ENCODE results near the gene PKLR. TPM values are rescaled to one million over a fixed set of nuclear protein-coding genes. Genes with fewer than 3 reads are reported as not detected.
A peak's percentile ranks its signal among the peaks of the same experiment; 100 is the strongest.

PKLR gene
- total RNA-seq, 1 experiment from 2014 or later = not detected

DNA sequence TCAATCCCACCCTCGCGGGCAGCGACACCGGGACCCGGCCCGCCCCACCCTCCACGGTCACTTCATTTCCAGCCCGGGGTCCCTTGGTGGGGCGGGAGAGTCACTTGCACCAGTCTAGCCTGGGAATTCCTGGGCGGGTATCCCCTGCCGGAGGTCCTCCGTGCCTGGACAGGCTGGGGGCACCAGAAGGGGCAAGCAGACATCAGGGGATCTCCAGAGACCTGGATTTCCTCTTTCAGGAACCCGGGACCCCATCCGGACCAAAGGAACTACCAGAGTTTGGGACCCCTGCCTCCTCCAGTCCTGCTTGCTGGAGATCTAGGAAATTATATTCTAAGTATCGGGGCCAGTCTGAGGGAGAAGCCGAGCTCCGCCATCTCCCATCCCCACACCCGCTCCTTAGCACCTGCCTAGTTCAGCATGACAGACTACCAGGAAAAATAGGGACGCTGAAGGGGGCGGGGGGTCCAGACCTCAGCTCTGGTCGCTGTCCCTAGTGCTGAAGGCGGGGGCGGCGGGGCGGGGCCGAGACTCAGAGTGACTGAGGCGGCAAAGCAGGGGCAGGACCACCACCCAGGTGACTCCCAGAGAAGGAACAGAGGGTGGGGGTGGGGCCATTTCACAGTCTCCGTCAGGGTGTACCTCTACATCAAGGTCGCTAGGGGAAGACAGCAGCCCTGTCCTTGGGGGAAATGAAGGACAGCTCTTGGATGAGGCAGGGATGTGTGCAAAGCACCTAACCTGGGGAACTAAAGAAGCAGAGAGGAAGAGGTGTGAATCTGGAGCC is 23.1 kb downstream of the PKLR start:
- H3K27ac Mint-ChIP-seq = peak overlapping the region in 2 of 3 experiments; percentile 48 to 78; a peak in 2 of 7 replicates
- Histone ChIP-seq H2AFZ (ENCODE audit: low read length) (no peak overlapping the region), H2BK20ac (ENCODE audit: low read depth, low read length, poor library complexity, severe bottlenecking) (no peak overlapping the region), H4K8ac (replicated peaks; ENCODE audit: insufficient read length, low read depth, low read length) (no peak overlapping the region), H3T11ph (ENCODE audit: low read length) (no peak overlapping the region), H4K5ac (ENCODE audit: insufficient read length, low read depth, low read length) (no peak overlapping the region), H3K27me3 (ENCODE audit: insufficient read depth, low read length) (no peaks in the 10 kb centered on the region), H3K9me3 (ENCODE audit: control insufficient read depth, low read depth, low read length) (no peaks in the 10 kb centered on the region), H3K18ac (ENCODE audit: insufficient read length, low read depth, low read length) (no peak overlapping the region), H3K27ac (ENCODE audit: insufficient read length, low read depth, low read length) (no peak overlapping the region), H3K23me2 (ENCODE audit: insufficient read length, low read depth, low read length, poor library complexity, severe bottlenecking) (peaks cover 16% of the 10 kb centered on the region), H4K91ac (ENCODE audit: insufficient read length, low read depth, low read length) (no peak overlapping the region), H3K56ac (ENCODE audit: insufficient read length, low read depth, low read length) (no peak overlapping the region), H3K4me2 (ENCODE audit: insufficient read depth, insufficient read length, low read length) (peak overlapping the region; percentile 94), H3K79me2 (ENCODE audit: insufficient read depth, low read length) (no peaks in the 10 kb centered on the region), H3K79me1 (ENCODE audit: insufficient read depth, low read depth, low read length, poor library complexity, severe bottlenecking) (no peaks in the 10 kb centered on the region), H3K23ac (ENCODE audit: insufficient read length, low read depth, low read length) (no peak overlapping the region), H2BK12ac (ENCODE audit: insufficient read length, low read depth, low read length) (no peak overlapping the region), H3K14ac (ENCODE audit: insufficient read depth, low read length) (no peak overlapping the region), H3K4me1 (ENCODE audit: insufficient read depth, low read length) (peaks cover 6% of the 10 kb centered on the region; the same call in 1 of the 2 replicates), H3K4ac (ENCODE audit: low read depth, low read length) (no peak overlapping the region), H3K9ac (ENCODE audit: extremely low read depth, insufficient read length, low read length) (no peak overlapping the region), H2BK15ac (ENCODE audit: low read depth, low read length) (no peak overlapping the region), H4K20me1 (ENCODE audit: control insufficient read depth, insufficient read depth, insufficient read length) (no peaks in the 10 kb centered on the region), H2BK5ac (ENCODE audit: insufficient read length, low read length) (no peak overlapping the region), H2BK120ac (ENCODE audit: low read depth, low read length, poor library complexity, severe bottlenecking) (no peak overlapping the region), H2AK5ac (ENCODE audit: insufficient read length, low read length) (no peak overlapping the region)
- peaks cover 1 to 10% (median 4%) of the 10 kb centered on the region in 3 experiments; a peak in 5 of 7 replicates for H3K36me3 Mint-ChIP-seq (ENCODE audit: insufficient read depth in 1 of 3, low read depth in 3 of 3)
- TF ChIP-seq, protein P1, sequence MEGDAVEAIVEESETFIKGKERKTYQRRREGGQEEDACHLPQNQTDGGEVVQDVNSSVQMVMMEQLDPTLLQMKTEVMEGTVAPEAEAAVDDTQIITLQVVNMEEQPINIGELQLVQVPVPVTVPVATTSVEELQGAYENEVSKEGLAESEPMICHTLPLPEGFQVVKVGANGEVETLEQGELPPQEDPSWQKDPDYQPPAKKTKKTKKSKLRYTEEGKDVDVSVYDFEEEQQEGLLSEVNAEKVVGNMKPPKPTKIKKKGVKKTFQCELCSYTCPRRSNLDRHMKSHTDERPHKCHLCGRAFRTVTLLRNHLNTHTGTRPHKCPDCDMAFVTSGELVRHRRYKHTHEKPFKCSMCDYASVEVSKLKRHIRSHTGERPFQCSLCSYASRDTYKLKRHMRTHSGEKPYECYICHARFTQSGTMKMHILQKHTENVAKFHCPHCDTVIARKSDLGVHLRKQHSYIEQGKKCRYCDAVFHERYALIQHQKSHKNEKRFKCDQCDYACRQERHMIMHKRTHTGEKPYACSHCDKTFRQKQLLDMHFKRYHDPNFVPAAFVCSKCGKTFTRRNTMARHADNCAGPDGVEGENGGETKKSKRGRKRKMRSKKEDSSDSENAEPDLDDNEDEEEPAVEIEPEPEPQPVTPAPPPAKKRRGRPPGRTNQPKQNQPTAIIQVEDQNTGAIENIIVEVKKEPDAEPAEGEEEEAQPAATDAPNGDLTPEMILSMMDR (conservative IDR thresholded peaks at IDR 0.05) = peak; percentile 68
- DNase-seq = peak; percentile 99
- peak overlapping the region; percentile 67 to 83 for H3K4me3 Mint-ChIP-seq
- H3K4me1 Mint-ChIP-seq = peaks cover 27 to 31% of the 10 kb centered on the region in 2 experiments
- peaks cover 4% of the 10 kb centered on the region; the same call in 1 of the 2 replicates for H3K27me3 Mint-ChIP-seq (ENCODE audit: low read depth)
- no CpG with 5 or more reads among the region's 29 CpGs for WGBS (ENCODE audit: extremely low coverage, insufficient read length, low lambda C conversion rate)
- H3K9me3 Mint-ChIP-seq = 0 out of 5 replicates have a peak, but pooled peaks cover 0 to 3% of the 10 kb centered on the region in 2 experiments
